Measurements from ENCODE around the gene TRIM22. TPM values are rescaled to one million over a fixed set of nuclear protein-coding genes. Genes with fewer than 3 reads are reported as not detected.

The TRIM22 gene
- polyA plus RNA-seq, 1 experiment, result 58.2 TPM

- Histone ChIP-seq H3K36me3 (ENCODE audit: control insufficient read depth, insufficient read depth, low read length) (no peaks in the 10 kb centered on the region), H3K4me3 (ENCODE audit: low read depth, low read length) (no peak within 1 kb of the TSS), H3K27me3 (ENCODE audit: control insufficient read depth, insufficient read depth, low read length) (no peaks in the 10 kb centered on the region)
- POLR2A ChIA-PET, result no interaction called here
- CTCF ChIA-PET, result no interaction called here
- no peak for DNase-seq (ENCODE audit: low read depth)
- no peak for TF ChIP-seq CTCF (IDR thresholded peaks at IDR 0.05; ENCODE audit: insufficient read depth, low read depth, low read length)
Observed at GRCh38 chr11:5736396-5736795, 46.8 kb downstream of the TRIM22 start, which contains the start of gene OR56B1. Gene OR56B1, plus strand, starts transcription at chr11:5736448. Its CDS starts 69 bp downstream, at chr11:5736517.

- DNase-seq (ENCODE audit: low read depth), result no peak
- ChIA-PET POLR2A (no interaction called here), CTCF (no interaction called here)
Observed at GRCh38 chr11:5737091-5737490, 47.5 kb downstream of the TRIM22 start.

GRCh38 chr11:5737670-5738392 lies 48.2 kb downstream of the TRIM22 start:
- POLR2A ChIA-PET, result no interaction called here
- DNase-seq (ENCODE audit: low read depth), result no peak
- CTCF ChIA-PET, result no interaction called here

More at GRCh38 chr11:5737091-5737490, 47.5 kb downstream of the TRIM22 start:
- H3K4me3 ChIP-seq (ENCODE audit: low read depth, low read length), result no peak overlapping the region
- H3K27me3 ChIP-seq (ENCODE audit: control insufficient read depth, insufficient read depth, low read length), result no peaks in the 10 kb centered on the region
- no peaks in the 10 kb centered on the region for H3K36me3 ChIP-seq (ENCODE audit: control insufficient read depth, insufficient read depth, low read length)
- no peak for TF ChIP-seq CTCF (IDR thresholded peaks at IDR 0.05; ENCODE audit: insufficient read depth, low read depth, low read length)

GRCh38 chr11:5738431-5738830 lies 48.8 kb downstream of the TRIM22 start:
- no peak for DNase-seq (ENCODE audit: low read depth)
- ChIA-PET POLR2A (no interaction called here), CTCF (no interaction called here)
- H3K36me3 ChIP-seq (ENCODE audit: control insufficient read depth, insufficient read depth, low read length), result no peaks in the 10 kb centered on the region
- no peak for TF ChIP-seq CTCF (IDR thresholded peaks at IDR 0.05; ENCODE audit: insufficient read depth, low read depth, low read length)
- no peak overlapping the region for H3K4me3 ChIP-seq (ENCODE audit: low read depth, low read length)
- no peaks in the 10 kb centered on the region for H3K27me3 ChIP-seq (ENCODE audit: control insufficient read depth, insufficient read depth, low read length)

More at GRCh38 chr11:5737670-5738392, 48.2 kb downstream of the TRIM22 start:
- TF ChIP-seq CTCF (IDR thresholded peaks at IDR 0.05; ENCODE audit: insufficient read depth, low read depth, low read length), result no peak
- Histone ChIP-seq H3K27me3 (ENCODE audit: control insufficient read depth, insufficient read depth, low read length) (no peaks in the 10 kb centered on the region), H3K36me3 (ENCODE audit: control insufficient read depth, insufficient read depth, low read length) (no peaks in the 10 kb centered on the region), H3K4me3 (ENCODE audit: low read depth, low read length) (no peak overlapping the region)

- ChIA-PET CTCF (no interaction called here), POLR2A (no interaction called here)
- TF ChIP-seq CTCF (IDR thresholded peaks at IDR 0.05; ENCODE audit: insufficient read depth, low read depth, low read length), result no peak
- DNase-seq (ENCODE audit: low read depth), result no peak
- H3K27me3 ChIP-seq (ENCODE audit: control insufficient read depth, insufficient read depth, low read length), result no peaks in the 10 kb centered on the region
- H3K36me3 ChIP-seq (ENCODE audit: control insufficient read depth, insufficient read depth, low read length), result no peaks in the 10 kb centered on the region
- no peak overlapping the region for H3K4me3 ChIP-seq (ENCODE audit: low read depth, low read length)
Observed at GRCh38 chr11:5746614-5747013, 57.0 kb downstream of the TRIM22 start.
